Measurements from ENCODE around the gene SPDYE4.

GRCh38 chr17:8755590-8756255 lies 2.6 kb downstream of the SPDYE4 start:
- TF ChIP-seq POLR2AphosphoS5 (IDR thresholded peaks at IDR 0.05; ENCODE audit: low read depth, low read length): no peak
- no peak for TF ChIP-seq POLR2A (IDR thresholded peaks at IDR 0.05; ENCODE audit: low read depth, low read length)
- no peak for TF ChIP-seq TAF1 (IDR thresholded peaks at IDR 0.05; ENCODE audit: borderline replicate concordance, low read depth, low read length)

Measured in GM12892 (cell line).